B cell (primary cell): ENCODE measurements around the gene CENPN. TPM values are rescaled to one million over a fixed set of nuclear protein-coding genes. Genes with fewer than 3 reads are reported as not detected.

Experiments used
- ATAC-seq: fragments of 200-7000 bp; cut with Tn5 transposase; one replicate; pipeline ENCODE4 v1.10.0; 2021; ENCODE audit warnings: low read depth, mild to moderate bottlenecking, moderate number of reproducible peaks, moderate library complexity
- CTCF ChIA-PET: fragments of 350-600 bp; sonication (Branson Sonifier 250); formaldehyde crosslinking; loops from one replicate; lab custom pipeline; 2021; ENCODE audit warnings: antibody characterized with exemption, inconsistent platforms; lab: Charles Lee
- POLR2A ChIA-PET: fragments of 350-600 bp; sonication (Branson Sonifier 250); formaldehyde crosslinking; loops from one replicate; lab custom pipeline; 2021; ENCODE audit warnings: antibody characterized with exemption; lab: Charles Lee
- DNase-seq: peaks from one replicate; pipeline ENCODE4 v3.0.0; 2013
- H2AFZ ChIP-seq: 2 replicates; pipeline ENCODE4 v1.6.1; 2012; ENCODE audit warnings: mild to moderate bottlenecking, low read depth, low read length; ENCODE audit not compliant: insufficient read depth, poor library complexity, severe bottlenecking
- H3K27ac ChIP-seq, 2 donors: 1 replicate in 1 of 2; 2 replicates in 1 of 2; pipeline ENCODE4 v1.5.1; 2012 to 2013; ENCODE audit warnings: low read length in 2 of 2, mild to moderate bottlenecking in 2 of 2, moderate library complexity in 1 of 2
- H3K27me3 ChIP-seq, 4 experiments: fragments of 200-600 bp in 1 of 4; sonication (generic) in 1 of 4; replicated peaks in 1 of 4; 1 replicate in 2 of 4; 2 replicates in 2 of 4; pipeline versions ENCODE4 v1.6.1 to v1.7.0; 2013 to 2016; ENCODE audit warnings: low read length in 3 of 4, mild to moderate bottlenecking in 2 of 4, mixed read lengths in 1 of 4, moderate library complexity in 1 of 4; ENCODE audit not compliant: insufficient read depth in 4 of 4, control insufficient read depth in 3 of 4; ENCODE audit errors: control extremely low read depth in 1 of 4
- H3K36me3 ChIP-seq, 2 experiments: replicated peaks in 1 of 2; 1 replicate in 1 of 2; 2 replicates in 1 of 2; pipeline versions ENCODE4 v1.6.1 to v1.7.1; 2013; ENCODE audit warnings: low read length in 1 of 2; ENCODE audit not compliant: insufficient read depth in 2 of 2, control insufficient read depth in 1 of 2; ENCODE audit errors: control extremely low read depth in 1 of 2, extremely low read depth in 1 of 2
- H3K4me1 ChIP-seq, 2 donors: fragments of 200-600 bp in 1 of 2; sonication (generic) in 1 of 2; 1 replicate in 1 of 2; 2 replicates in 1 of 2; pipeline versions ENCODE4 v1.5.1 to v1.6.1; 2013 to 2017; ENCODE audit warnings: low read length in 2 of 2; ENCODE audit not compliant: control insufficient read depth in 2 of 2, insufficient read depth in 2 of 2
- H3K4me2 ChIP-seq: replicated peaks from 2 replicates; pipeline ENCODE3; 2012; ENCODE audit warnings: mild to moderate bottlenecking, low read depth, low read length; ENCODE audit not compliant: poor library complexity, severe bottlenecking
- H3K4me3 ChIP-seq, 5 experiments: fragments of 200-600 bp in 1 of 5; sonication (generic) in 1 of 5; 1 replicate in 3 of 5; 2 replicates in 2 of 5; pipeline versions ENCODE4 v1.5.1 to v1.7.0; 2011 to 2016; ENCODE audit warnings: low read length in 4 of 5, mild to moderate bottlenecking in 4 of 5, low read depth in 2 of 5, control low read depth in 1 of 5, moderate library complexity in 1 of 5; ENCODE audit not compliant: insufficient read depth in 1 of 5; ENCODE audit errors: control extremely low read depth in 1 of 5, extremely low read depth in 1 of 5
- H3K79me2 ChIP-seq: fragments of 200-600 bp; sonication (generic); one replicate; pipeline ENCODE4 v1.6.0; 2016; ENCODE audit warnings: low read length; ENCODE audit not compliant: control insufficient read depth, insufficient read depth
- H3K9ac ChIP-seq: fragments of 200-600 bp; sonication (generic); 2 replicates; pipeline ENCODE4 v1.6.1; 2017; ENCODE audit warnings: mild to moderate bottlenecking, low read length, moderate library complexity
- H3K9me3 ChIP-seq, 3 donors: one replicate each; pipeline versions ENCODE4 v1.6.1 to v1.7.1; 2013; ENCODE audit warnings: low read length in 2 of 3; ENCODE audit not compliant: control insufficient read depth in 2 of 3, insufficient read depth in 1 of 3; ENCODE audit errors: control extremely low read depth in 1 of 3
- H4K20me1 ChIP-seq: 2 replicates; pipeline ENCODE4 v1.6.0; 2012; ENCODE audit warnings: mild to moderate bottlenecking, low read length; ENCODE audit not compliant: insufficient read depth, control insufficient read depth, poor library complexity, severe bottlenecking
- H3K27ac Mint-ChIP-seq: one replicate; pipeline ENCODE4 v1.8.0; 2021; ENCODE audit warnings: mixed read lengths
- H3K27me3 Mint-ChIP-seq: one replicate; pipeline ENCODE4 v1.8.0; 2021; ENCODE audit warnings: mixed read lengths
- H3K4me1 Mint-ChIP-seq: one replicate; pipeline ENCODE4 v1.8.0; 2021; ENCODE audit warnings: mixed read lengths
- H3K4me3 Mint-ChIP-seq: one replicate; pipeline ENCODE4 v1.8.0; 2021; ENCODE audit warnings: mixed read lengths
- H3K9me3 Mint-ChIP-seq: one replicate; pipeline ENCODE4 v1.8.0; 2022; ENCODE audit warnings: mixed read lengths; ENCODE audit not compliant: insufficient read depth
- EZH2 ChIP-seq: IDR thresholded peaks from 2 replicates; pipeline ENCODE4 v1.6.1; 2012; ENCODE audit warnings: borderline replicate concordance, low read depth, mild to moderate bottlenecking, moderate library complexity, low read length; ENCODE audit not compliant: insufficient read depth, poor library complexity, severe bottlenecking
- WGBS: methylation state at CpG from one replicate; pipeline ENCODE4 v1.1.5; 2013; ENCODE audit warnings: missing lambda C conversion rate; ENCODE audit not compliant: insufficient coverage; 5-methylcytosine and 5-hydroxymethylcytosine counted together
- intact Hi-C: fragments of 100-400 bp; cut with micrococcal nuclease; formaldehyde crosslinking; loops from one replicate; pipeline ENCODE4 v1.10.0; 2022
- polyA plus RNA-seq: library from polyadenylated mRNA; depleted of rRNA; stranded (reverse); fragments of >200 nt; gene quantifications from 2 replicates; pipeline ENCODE4 v1.2.3, GENCODE V29; 2012
- total RNA-seq, 2 donors: library from RNA; stranded (reverse); fragments of 120-200 nt in 1 of 2; gene quantifications; 1 replicate in 1 of 2; 2 replicates in 1 of 2; pipeline versions ENCODE4 v1.2.3 to v1.2.4, GENCODE V29; 2013 to 2022
- TF ChIP-seq, protein P1 (sequence below): fragments of 200-600 bp; IDR thresholded peaks from one replicate; pipeline ENCODE4 v1.8.0; 2022; ENCODE audit warnings: antibody characterized with exemption, mild to moderate bottlenecking

The CENPN gene
- total and polyA plus RNA-seq, 2 donors (not counting 1 experiment from before 2014, with no cell fraction given): 3.0 to 4.0 TPM

DNA sequence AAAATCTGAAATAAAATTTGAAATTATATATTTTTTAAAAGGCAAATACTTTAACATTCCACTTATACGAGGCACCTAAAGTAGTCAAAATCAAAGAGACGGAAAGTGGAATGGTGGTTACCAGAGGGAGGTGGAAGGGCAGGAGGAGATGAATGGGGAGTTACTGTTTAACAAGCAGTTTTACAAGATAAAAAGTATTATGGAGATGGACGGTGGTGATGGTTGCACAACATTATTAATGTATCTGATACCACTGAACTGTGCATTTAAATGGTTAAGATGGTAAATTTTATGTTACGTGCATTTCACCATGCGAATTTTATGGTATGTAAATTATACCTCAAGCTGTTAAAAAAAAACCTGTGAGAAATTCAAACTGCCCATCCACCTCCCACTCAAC, 5.7 kb upstream of the CENPN start:
- DNase-seq (no peak), ATAC-seq (no peak)
- H3K9me3 ChIP-seq: no peaks in the 10 kb centered on the region
- H3K4me3 ChIP-seq: no peak overlapping the region
- no peaks in the 10 kb centered on the region for H3K27me3 ChIP-seq
- H3K9me3 Mint-ChIP-seq: no peaks in the 10 kb centered on the region
- H3K4me2 ChIP-seq: no peak overlapping the region
- TF ChIP-seq, protein P1, sequence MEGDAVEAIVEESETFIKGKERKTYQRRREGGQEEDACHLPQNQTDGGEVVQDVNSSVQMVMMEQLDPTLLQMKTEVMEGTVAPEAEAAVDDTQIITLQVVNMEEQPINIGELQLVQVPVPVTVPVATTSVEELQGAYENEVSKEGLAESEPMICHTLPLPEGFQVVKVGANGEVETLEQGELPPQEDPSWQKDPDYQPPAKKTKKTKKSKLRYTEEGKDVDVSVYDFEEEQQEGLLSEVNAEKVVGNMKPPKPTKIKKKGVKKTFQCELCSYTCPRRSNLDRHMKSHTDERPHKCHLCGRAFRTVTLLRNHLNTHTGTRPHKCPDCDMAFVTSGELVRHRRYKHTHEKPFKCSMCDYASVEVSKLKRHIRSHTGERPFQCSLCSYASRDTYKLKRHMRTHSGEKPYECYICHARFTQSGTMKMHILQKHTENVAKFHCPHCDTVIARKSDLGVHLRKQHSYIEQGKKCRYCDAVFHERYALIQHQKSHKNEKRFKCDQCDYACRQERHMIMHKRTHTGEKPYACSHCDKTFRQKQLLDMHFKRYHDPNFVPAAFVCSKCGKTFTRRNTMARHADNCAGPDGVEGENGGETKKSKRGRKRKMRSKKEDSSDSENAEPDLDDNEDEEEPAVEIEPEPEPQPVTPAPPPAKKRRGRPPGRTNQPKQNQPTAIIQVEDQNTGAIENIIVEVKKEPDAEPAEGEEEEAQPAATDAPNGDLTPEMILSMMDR: no peak
- TF ChIP-seq EZH2: no peak
- intact Hi-C loops: no loop called here
- no peaks in the 10 kb centered on the region for H3K36me3 ChIP-seq
- no peaks in the 10 kb centered on the region for H3K27me3 Mint-ChIP-seq
- H3K79me2 ChIP-seq: peaks cover 95% of the 10 kb centered on the region
- H2AFZ ChIP-seq: no peak overlapping the region
- no peak overlapping the region for H3K9ac ChIP-seq
- no peak overlapping the region for H3K4me3 Mint-ChIP-seq
- H4K20me1 ChIP-seq: peaks cover 20% of the 10 kb centered on the region
- no peak overlapping the region for H3K27ac Mint-ChIP-seq
- H3K4me1 ChIP-seq: peaks cover 26 to 39% of the 10 kb centered on the region in 2 donors
- peaks cover 69% of the 10 kb centered on the region for H3K4me1 Mint-ChIP-seq
- POLR2A ChIA-PET: no interaction called here
- no peak overlapping the region for H3K27ac ChIP-seq
- 90% methylated on average over 2 of the region's 5 CpGs for WGBS
- CTCF ChIA-PET: interaction anchor here (9.4 kb wide), 1 partner anchor 33 kb away, joined by 99 read pairs; the partner anchor contains the start of gene ATMIN

DNA sequence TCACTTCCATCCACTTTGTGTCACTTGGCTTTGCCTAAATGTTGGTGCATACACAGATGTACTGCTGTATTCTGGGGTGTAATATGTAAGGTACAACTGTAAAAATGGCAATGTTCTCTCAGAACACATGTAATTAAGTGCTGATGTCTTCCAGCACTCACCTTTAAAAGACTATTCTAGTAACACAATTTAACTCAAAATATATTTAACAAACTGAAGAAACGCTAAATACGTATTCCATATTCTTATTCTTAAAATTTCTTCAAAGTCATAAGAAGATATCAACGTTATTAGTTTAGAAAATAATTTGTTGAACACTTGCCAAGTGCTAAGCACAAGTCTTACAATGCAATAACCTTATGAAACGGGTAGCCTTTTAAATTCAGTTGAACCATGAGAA, 4.0 kb upstream of the CENPN start:
- H3K4me1 ChIP-seq: peaks cover 23 to 40% of the 10 kb centered on the region in 2 donors
- no CpG with 5 or more reads among the region's 4 CpGs for WGBS
- peaks cover 80% of the 10 kb centered on the region for H3K79me2 ChIP-seq
- no peaks in the 10 kb centered on the region for H3K9me3 ChIP-seq
- H3K4me3 ChIP-seq: no peak overlapping the region
- no peaks in the 10 kb centered on the region for H3K36me3 ChIP-seq
- ChIA-PET CTCF (interaction anchor here (1.3 to 9.4 kb wide), 3 partner anchors 28 to 734 kb away, joined by 4 to 99 read pairs (median 5); partner anchors contain the start of gene ATMIN), POLR2A (no interaction called here)
- peaks cover 20% of the 10 kb centered on the region for H4K20me1 ChIP-seq
- no peak for DNase-seq
- Mint-ChIP-seq H3K27ac (no peak overlapping the region), H3K9me3 (no peaks in the 10 kb centered on the region), H3K4me3 (no peak overlapping the region), H3K27me3 (no peaks in the 10 kb centered on the region), H3K4me1 (peaks cover 61% of the 10 kb centered on the region)
- H3K9ac ChIP-seq: no peak overlapping the region
- ATAC-seq: no peak
- H3K27me3 ChIP-seq: no peaks in the 10 kb centered on the region
- TF ChIP-seq EZH2: no peak
- TF ChIP-seq, protein P1: no peak
- H3K27ac ChIP-seq: no peak overlapping the region
- no peak overlapping the region for H3K4me2 ChIP-seq
- intact Hi-C loops: no loop called here
- H2AFZ ChIP-seq: no peak overlapping the region
